Myocyte (in vitro differentiated cells): ENCODE results near the gene DHX15. TPM values are rescaled to one million over a fixed set of nuclear protein-coding genes. Genes with fewer than 3 reads are reported as not detected.

Experiments
- DNase-seq: peaks from one replicate; pipeline ENCODE4 v3.0.0-alpha.2; 2012; ENCODE audit warnings: low read depth
- polyA plus RNA-seq: library from polyadenylated mRNA; unstranded; fragments of >200 nt; gene quantifications from one replicate; pipeline ENCODE4 v1.2.1, GENCODE V29; 2012; ENCODE audit warnings: missing spikeins
- total RNA-seq: library from RNA; depleted of rRNA; stranded (reverse); fragments of >200 nt; gene quantifications from 2 replicates; pipeline ENCODE4 v1.2.3, GENCODE V29; 2014

The DHX15 gene
- 100 and 104 TPM in 2 replicates for total RNA-seq
- 45.2 TPM for polyA plus RNA-seq

GRCh38 chr4:24584211-24584850 lies at the start of gene DHX15:
Gene DHX15, minus strand, starts transcription at chr4:24584554. Its CDS starts 161 bp downstream, at chr4:24584393.
- peak; percentile 97 for DNase-seq

- no peak for DNase-seq
Observed at GRCh38 chr4:24632011-24632410, 47.7 kb upstream of the DHX15 start.

GRCh38 chr4:24630937-24631336 lies 46.6 kb upstream of the DHX15 start:
- peak; percentile 7 for DNase-seq

GRCh38 chr4:24625091-24625490 lies 40.7 kb upstream of the DHX15 start:
- no peak for DNase-seq

- peak; percentile 10 for DNase-seq
Observed at GRCh38 chr4:24624381-24624780, 40.0 kb upstream of the DHX15 start.

- DNase-seq: no peak
Observed at GRCh38 chr4:24622146-24622834, 37.9 kb upstream of the DHX15 start.

- DNase-seq: no peak
Observed at GRCh38 chr4:24615977-24616376, 31.6 kb upstream of the DHX15 start.

GRCh38 chr4:24614881-24615280 lies 30.5 kb upstream of the DHX15 start:
- DNase-seq: no peak

GRCh38 chr4:24613502-24613901 lies 29.1 kb upstream of the DHX15 start:
- no peak for DNase-seq

GRCh38 chr4:24611575-24611974 lies 27.2 kb upstream of the DHX15 start:
- no peak for DNase-seq

- no peak for DNase-seq
Observed at GRCh38 chr4:24607334-24607733, 23.0 kb upstream of the DHX15 start.

GRCh38 chr4:24605216-24605615 lies 20.9 kb upstream of the DHX15 start:
- no peak for DNase-seq

GRCh38 chr4:24604558-24605214 lies 20.3 kb upstream of the DHX15 start:
- no peak for DNase-seq

- DNase-seq: no peak
Observed at GRCh38 chr4:24603343-24603742, 19.0 kb upstream of the DHX15 start.

- no peak for DNase-seq
Observed at GRCh38 chr4:24601121-24601520, 16.8 kb upstream of the DHX15 start.

GRCh38 chr4:24599275-24599674 lies 14.9 kb upstream of the DHX15 start:
- no peak for DNase-seq

- no peak for DNase-seq
Observed at GRCh38 chr4:24598025-24598424, 13.7 kb upstream of the DHX15 start.

GRCh38 chr4:24595659-24596058 lies 11.3 kb upstream of the DHX15 start:
- no peak for DNase-seq

GRCh38 chr4:24594887-24595286 lies 10.5 kb upstream of the DHX15 start:
- peak; percentile 19 for DNase-seq

GRCh38 chr4:24589448-24589847 lies 5.1 kb upstream of the DHX15 start:
- DNase-seq: no peak

- DNase-seq: no peak
Observed at GRCh38 chr4:24588216-24588954, 4.0 kb upstream of the DHX15 start.
